Measurements from ENCODE around the gene SMAD5.

DNA sequence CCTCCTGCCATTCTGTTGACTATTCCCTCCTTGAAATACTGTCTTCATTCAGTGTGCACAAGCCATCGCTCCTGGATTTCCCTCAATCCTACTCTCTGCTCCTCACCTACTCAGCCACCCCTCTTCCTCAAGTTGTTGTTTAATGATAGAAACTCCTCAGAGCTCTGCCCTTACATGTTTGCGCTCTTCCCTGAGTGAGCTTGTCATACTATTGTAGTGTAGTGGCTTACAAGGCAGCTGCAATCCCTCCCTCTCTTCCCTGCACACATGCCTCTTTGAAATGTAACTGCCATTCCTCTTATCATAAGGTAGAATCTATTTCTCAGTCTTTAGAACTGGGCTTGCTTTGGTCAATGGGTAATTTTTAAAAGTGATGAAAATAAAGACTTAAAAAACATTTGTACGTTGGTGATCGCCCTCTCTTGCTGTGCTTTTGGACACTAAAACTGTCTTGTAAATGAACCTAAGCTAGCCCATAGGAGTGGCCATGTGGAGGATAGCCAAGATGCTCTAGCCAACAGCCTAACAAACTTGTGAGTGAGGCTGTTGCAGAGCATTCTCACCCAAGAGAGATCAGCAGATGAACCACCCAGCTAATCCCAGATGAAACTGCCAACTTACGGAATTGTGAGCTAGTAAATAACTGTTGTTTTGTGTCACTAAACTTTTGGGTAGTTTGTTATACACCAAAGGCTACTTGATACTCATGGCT lies 18.1 kb upstream of the SMAD5 start:
- TF ChIP-seq, protein P1, sequence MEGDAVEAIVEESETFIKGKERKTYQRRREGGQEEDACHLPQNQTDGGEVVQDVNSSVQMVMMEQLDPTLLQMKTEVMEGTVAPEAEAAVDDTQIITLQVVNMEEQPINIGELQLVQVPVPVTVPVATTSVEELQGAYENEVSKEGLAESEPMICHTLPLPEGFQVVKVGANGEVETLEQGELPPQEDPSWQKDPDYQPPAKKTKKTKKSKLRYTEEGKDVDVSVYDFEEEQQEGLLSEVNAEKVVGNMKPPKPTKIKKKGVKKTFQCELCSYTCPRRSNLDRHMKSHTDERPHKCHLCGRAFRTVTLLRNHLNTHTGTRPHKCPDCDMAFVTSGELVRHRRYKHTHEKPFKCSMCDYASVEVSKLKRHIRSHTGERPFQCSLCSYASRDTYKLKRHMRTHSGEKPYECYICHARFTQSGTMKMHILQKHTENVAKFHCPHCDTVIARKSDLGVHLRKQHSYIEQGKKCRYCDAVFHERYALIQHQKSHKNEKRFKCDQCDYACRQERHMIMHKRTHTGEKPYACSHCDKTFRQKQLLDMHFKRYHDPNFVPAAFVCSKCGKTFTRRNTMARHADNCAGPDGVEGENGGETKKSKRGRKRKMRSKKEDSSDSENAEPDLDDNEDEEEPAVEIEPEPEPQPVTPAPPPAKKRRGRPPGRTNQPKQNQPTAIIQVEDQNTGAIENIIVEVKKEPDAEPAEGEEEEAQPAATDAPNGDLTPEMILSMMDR (conservative IDR thresholded peaks at IDR 0.05) = no peak
- no peak for TF ChIP-seq ZFX (IDR thresholded peaks at IDR 0.05)
